GM23248 (cell line): ENCODE measurements around the gene RRAS2.

Experiments
- EZH2 ChIP-seq: fragments of 200-600 bp; sonication (generic); IDR thresholded peaks from 2 replicates; pipeline ENCODE4 v1.6.1; 2018; ENCODE audit warnings: antibody characterized with exemption, mild to moderate bottlenecking; ENCODE audit not compliant: insufficient read depth, poor library complexity, severe bottlenecking
- EZH2phosphoT487 ChIP-seq: fragments of 200-600 bp; sonication (generic); IDR thresholded peaks from 2 replicates; pipeline ENCODE4 v1.6.1; 2018; ENCODE audit warnings: antibody characterized with exemption, moderate library complexity, mild to moderate bottlenecking, low read depth; ENCODE audit not compliant: insufficient read depth

- TF ChIP-seq EZH2 (no peak), EZH2phosphoT487 (no peak)
These were observed 19.6 kb downstream of the RRAS2 start for GRCh38 chr11:14339356-14339755.
